Neural progenitor cell (in vitro differentiated cells): ENCODE results near the gene TMEM131L. TPM values are rescaled to one million over a fixed set of nuclear protein-coding genes. Genes with fewer than 3 reads are reported as not detected.
A peak's percentile ranks its signal among the peaks of the same experiment; 100 is the strongest.
"Not testable (repeated sequence)": the region's sequence is repeated elsewhere in the genome, so short reads cannot be mapped to it uniquely, and the experiment has no call there.

ENCODE experiments used
- DNase-seq: peaks from one replicate; pipeline ENCODE4 v3.0.0-alpha.2; 2016; ENCODE audit warnings: low spot score
- H2AFZ ChIP-seq: fragments of 200-600 bp; sonication (generic); replicated peaks from 2 replicates; pipeline ENCODE4 v1.6.1; 2016; ENCODE audit warnings: antibody characterized with exemption
- H3F3A ChIP-seq: fragments of 200-600 bp; sonication (generic); 2 replicates; pipeline ENCODE4 v1.6.1; 2016; ENCODE audit warnings: antibody characterized with exemption, low read depth
- H3K27ac ChIP-seq: fragments of 200-600 bp; sonication (generic); 2 replicates; pipeline ENCODE4 v1.5.1; 2016; ENCODE audit warnings: mild to moderate bottlenecking
- H3K27me3 ChIP-seq: fragments of 200-600 bp; sonication (generic); 2 replicates; pipeline ENCODE4 v1.6.1; 2016; ENCODE audit warnings: mild to moderate bottlenecking, moderate library complexity
- H3K36me3 ChIP-seq: fragments of 200-600 bp; sonication (generic); 2 replicates; pipeline ENCODE4 v1.5.1; 2016
- H3K4me1 ChIP-seq: fragments of 200-600 bp; sonication (generic); 2 replicates; pipeline ENCODE4 v1.6.1; 2016; ENCODE audit warnings: mixed run types
- H3K4me2 ChIP-seq: fragments of 200-600 bp; sonication (generic); 2 replicates; pipeline ENCODE4 v1.6.1; 2016
- H3K4me3 ChIP-seq: fragments of 200-600 bp; sonication (generic); 2 replicates; pipeline ENCODE4 v1.5.1; 2016
- H3K79me2 ChIP-seq: fragments of 200-600 bp; sonication (generic); 2 replicates; pipeline ENCODE4 v1.6.1; 2016; ENCODE audit warnings: low read depth
- H3K9ac ChIP-seq: fragments of 200-600 bp; sonication (generic); 2 replicates; pipeline ENCODE4 v1.6.1; 2016
- H3K9me3 ChIP-seq: fragments of 200-600 bp; sonication (generic); 2 replicates; pipeline ENCODE4 v1.5.1; 2016; ENCODE audit warnings: low read depth
- H4K20me1 ChIP-seq: fragments of 200-600 bp; sonication (generic); 2 replicates; pipeline ENCODE4 v1.6.1; 2016; ENCODE audit warnings: low read depth
- H3K27ac Mint-ChIP-seq: 3 replicates; pipeline ENCODE4 v1.8.0; 2021; ENCODE audit warnings: mixed read lengths
- H3K27me3 Mint-ChIP-seq: 2 replicates; pipeline ENCODE4 v1.8.0; 2022; ENCODE audit warnings: low read depth, mild to moderate bottlenecking, inconsistent platforms, moderate library complexity, mixed read lengths; ENCODE audit not compliant: insufficient read depth
- H3K36me3 Mint-ChIP-seq: 3 replicates; pipeline ENCODE4 v1.8.0; 2021; ENCODE audit warnings: mixed read lengths
- H3K4me1 Mint-ChIP-seq: 3 replicates; pipeline ENCODE4 v1.8.0; 2021; ENCODE audit warnings: mixed read lengths
- H3K4me3 Mint-ChIP-seq: 3 replicates; pipeline ENCODE4 v1.8.0; 2021; ENCODE audit warnings: mild to moderate bottlenecking, moderate library complexity, mixed read lengths
- H3K9me3 Mint-ChIP-seq: 3 replicates; pipeline ENCODE4 v1.8.0; 2020; ENCODE audit warnings: mixed read lengths
- CTCF ChIP-seq: fragments of 200-600 bp; sonication (generic); IDR thresholded peaks from 2 replicates; pipeline ENCODE4 v1.5.1; 2017; ENCODE audit warnings: antibody characterized with exemption, mild to moderate bottlenecking
- EZH2 ChIP-seq: fragments of 200-600 bp; sonication (generic); IDR thresholded peaks from 2 replicates; pipeline ENCODE4 v1.6.1; 2017; ENCODE audit warnings: antibody characterized with exemption, mild to moderate bottlenecking, moderate library complexity
- EZH2phosphoT487 ChIP-seq: fragments of 200-600 bp; sonication (generic); IDR thresholded peaks from 2 replicates; pipeline ENCODE4 v1.6.1; 2017; ENCODE audit warnings: antibody characterized with exemption
- total RNA-seq: library from RNA; depleted of rRNA; stranded (reverse); fragments of >200 nt; gene quantifications from 2 replicates; pipeline ENCODE4 v1.2.3, GENCODE V29; 2015; ENCODE audit warnings: low replicate concordance

TMEM131L gene
- total RNA-seq, 1 donor from 2014 or later = 14.8 TPM

DNA sequence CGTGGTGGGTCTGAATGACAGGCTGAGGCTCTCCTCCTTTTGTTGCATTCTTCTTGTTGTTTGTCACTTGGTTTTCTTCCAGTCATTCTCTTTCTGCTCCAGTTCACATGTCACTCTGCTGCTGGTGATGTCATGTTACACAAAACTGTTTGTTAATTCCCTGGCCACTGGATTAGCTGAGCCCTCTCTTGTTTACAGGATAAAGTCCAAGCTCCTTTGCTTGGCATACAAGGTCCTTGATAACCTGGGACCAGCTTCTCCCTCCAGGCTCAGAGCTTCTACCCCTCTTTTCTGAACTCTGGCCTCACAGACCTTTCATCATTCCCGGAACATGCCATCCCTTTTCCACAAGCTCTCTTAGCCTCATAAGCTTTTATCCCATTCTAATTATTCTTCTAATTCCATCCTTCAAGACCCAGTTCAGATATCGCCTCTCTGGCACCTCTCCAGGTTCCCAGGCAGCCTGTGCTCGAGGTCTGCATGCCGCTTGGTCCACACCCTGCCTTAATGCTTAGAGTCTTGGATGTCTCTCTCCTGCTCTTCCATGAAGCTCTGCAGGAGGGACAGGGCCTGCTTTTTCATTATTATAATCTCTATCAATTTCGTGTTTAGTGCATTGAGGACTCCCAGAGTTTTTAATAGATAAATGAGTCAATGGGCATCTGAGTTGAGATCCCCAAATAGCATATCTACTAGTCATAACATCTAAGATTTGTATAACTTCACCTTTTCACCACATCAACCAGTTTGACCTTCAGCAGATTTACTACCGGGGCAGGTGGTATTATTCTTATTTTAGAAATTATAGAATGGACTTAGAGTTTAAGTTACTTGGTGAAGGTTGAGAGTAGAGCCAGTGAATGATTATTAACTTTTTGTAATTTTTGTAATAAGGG, 98.7 kb downstream of the TMEM131L start:
- H3K36me3 ChIP-seq = peaks cover 12% of the 10 kb centered on the region
- TF ChIP-seq CTCF (no peak), EZH2phosphoT487 (no peak)
- no peaks in the 10 kb centered on the region for H3K79me2 ChIP-seq
- Mint-ChIP-seq H3K27me3 (peaks cover 2% of the 10 kb centered on the region), H3K9me3 (peaks cover 8% of the 10 kb centered on the region), H3K4me1 (peaks cover 15% of the 10 kb centered on the region), H3K27ac (peak overlapping the region; percentile 14), H3K36me3 (peaks cover 23% of the 10 kb centered on the region), H3K4me3 (no peak overlapping the region)
- peaks cover 16% of the 10 kb centered on the region for H3K4me1 ChIP-seq
- no peaks in the 10 kb centered on the region for H3K27me3 ChIP-seq
- H3K27ac ChIP-seq = peak overlapping the region; percentile 2
- no peak overlapping the region for H3K4me3 ChIP-seq
- peak; percentile 79 for DNase-seq
- no peaks in the 10 kb centered on the region for H3K9me3 ChIP-seq
- no peak overlapping the region for H3K9ac ChIP-seq
- peaks cover 6% of the 10 kb centered on the region for H3F3A ChIP-seq
- H2AFZ ChIP-seq = no peak overlapping the region
- H4K20me1 ChIP-seq = peaks cover 3% of the 10 kb centered on the region
- peak overlapping the region; percentile 22 for H3K4me2 ChIP-seq

- no peak for DNase-seq
- Histone ChIP-seq H3F3A (peaks cover 6% of the 10 kb centered on the region), H3K79me2 (no peaks in the 10 kb centered on the region), H4K20me1 (peaks cover 3% of the 10 kb centered on the region), H3K4me1 (peaks cover 16% of the 10 kb centered on the region), H3K4me3 (no peak overlapping the region), H3K9ac (no peak overlapping the region), H3K36me3 (peaks cover under 1% of the 10 kb centered on the region), H3K9me3 (no peaks in the 10 kb centered on the region), H2AFZ (no peak overlapping the region), H3K27ac (no peak overlapping the region), H3K4me2 (no peak overlapping the region), H3K27me3 (no peaks in the 10 kb centered on the region)
- peaks cover 8% of the 10 kb centered on the region for H3K36me3 Mint-ChIP-seq
- no peak overlapping the region for H3K27ac Mint-ChIP-seq
- TF ChIP-seq EZH2 (no peak), EZH2phosphoT487 (no peak), CTCF (no peak)
- peaks cover 4% of the 10 kb centered on the region for H3K9me3 Mint-ChIP-seq
- peaks cover 3% of the 10 kb centered on the region for H3K27me3 Mint-ChIP-seq
- H3K4me1 Mint-ChIP-seq = peaks cover 15% of the 10 kb centered on the region
- no peak overlapping the region for H3K4me3 Mint-ChIP-seq
Observed at GRCh38 chr4:153566631-153567150, 100.5 kb downstream of the TMEM131L start.

DNA sequence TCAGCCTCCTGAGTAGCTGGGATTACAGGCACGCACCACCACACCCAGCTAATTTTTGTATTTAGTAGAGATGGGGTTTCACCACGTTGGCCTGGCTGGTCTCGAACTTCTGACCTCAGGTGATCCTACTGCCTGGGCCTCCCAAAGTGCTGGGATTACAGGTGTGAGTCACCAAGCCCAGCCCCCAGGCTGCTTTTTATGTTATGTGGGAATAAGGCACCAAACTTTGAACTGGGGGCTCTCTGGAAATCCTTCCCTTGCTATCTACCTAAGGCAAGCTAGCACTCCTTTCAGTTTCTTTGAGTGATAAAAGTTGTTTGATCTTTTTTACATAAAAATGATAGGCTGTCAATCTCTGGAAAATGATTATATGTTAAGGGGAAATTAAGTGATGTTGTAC, 101.5 kb downstream of the TMEM131L start:
- H3K9me3 Mint-ChIP-seq, DNase-seq, H3K4me3 Mint-ChIP-seq, H2AFZ ChIP-seq, H3K27me3 Mint-ChIP-seq, H3K36me3 Mint-ChIP-seq, H3K79me2 ChIP-seq, H3K9me3 ChIP-seq, H4K20me1 ChIP-seq, H3K27ac ChIP-seq, H3F3A ChIP-seq, H3K27ac Mint-ChIP-seq, H3K4me3 ChIP-seq, H3K36me3 ChIP-seq, H3K4me2 ChIP-seq, H3K9ac ChIP-seq, H3K27me3 ChIP-seq: not testable (repeated sequence)
- H3K4me1 ChIP-seq = peaks cover 16% of the 10 kb centered on the region
- H3K4me1 Mint-ChIP-seq = peaks cover 15% of the 10 kb centered on the region
